Hematopoietic multipotent progenitor cell treated with erythropoietin and hydrocortisone succinate and interleukin-3 and kit ligand, for 4 days (in vitro differentiated cells): ENCODE results near the gene NEK9.
A peak's percentile ranks its signal among the peaks of the same experiment; 100 is the strongest.
"Not testable (repeated sequence)": the region's sequence is repeated elsewhere in the genome, so short reads cannot be mapped to it uniquely, and the experiment has no call there.

Source experiments
- DNase-seq: peaks from one replicate; pipeline ENCODE4 v3.0.0-alpha.2; 2015

NEK9 gene

DNA sequence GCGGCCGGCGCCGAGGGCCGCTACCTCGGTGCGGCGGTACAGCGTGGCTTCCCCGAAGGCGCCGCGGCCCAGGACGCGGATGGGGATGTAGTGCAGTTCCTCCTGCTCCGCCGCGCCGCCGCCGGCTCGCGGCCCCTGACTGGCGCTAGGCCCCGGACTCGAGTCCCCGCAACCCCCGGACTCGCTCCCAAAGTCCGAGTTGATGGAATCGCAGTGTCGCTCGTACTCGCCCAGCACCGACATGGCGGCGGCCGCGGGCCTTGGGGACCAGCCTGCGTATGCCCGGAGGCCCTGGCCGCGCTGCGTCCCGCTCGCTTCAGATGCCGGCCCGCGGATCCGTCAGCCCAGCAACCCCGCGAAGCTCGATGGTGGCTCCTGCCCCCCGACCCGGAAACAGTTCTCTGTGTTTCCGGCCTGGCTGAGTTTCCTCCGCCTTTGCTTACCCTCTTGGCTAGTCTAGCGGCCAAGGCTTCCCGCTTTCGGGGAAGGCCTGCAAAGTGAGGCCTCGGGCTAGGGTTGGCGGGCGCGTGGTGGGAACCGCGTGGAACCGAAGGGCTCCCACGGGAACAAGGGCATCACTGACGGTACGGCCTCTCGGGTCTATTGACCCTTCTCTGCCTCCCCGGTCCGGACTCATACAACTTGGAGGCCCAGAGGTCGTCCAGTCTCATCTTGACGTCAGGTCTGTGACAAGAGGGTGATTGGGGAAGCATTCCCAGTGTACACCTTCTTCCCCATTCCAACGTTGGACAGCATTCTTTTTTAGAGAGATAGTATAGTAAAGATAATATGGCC, at the start of gene NEK9:
Gene NEK9 (minus strand): TSS at position 370 of the 795 bp plus-strand sequence. CDS start 127 bp downstream, at position 243.
- peak; percentile 95 for DNase-seq

DNA sequence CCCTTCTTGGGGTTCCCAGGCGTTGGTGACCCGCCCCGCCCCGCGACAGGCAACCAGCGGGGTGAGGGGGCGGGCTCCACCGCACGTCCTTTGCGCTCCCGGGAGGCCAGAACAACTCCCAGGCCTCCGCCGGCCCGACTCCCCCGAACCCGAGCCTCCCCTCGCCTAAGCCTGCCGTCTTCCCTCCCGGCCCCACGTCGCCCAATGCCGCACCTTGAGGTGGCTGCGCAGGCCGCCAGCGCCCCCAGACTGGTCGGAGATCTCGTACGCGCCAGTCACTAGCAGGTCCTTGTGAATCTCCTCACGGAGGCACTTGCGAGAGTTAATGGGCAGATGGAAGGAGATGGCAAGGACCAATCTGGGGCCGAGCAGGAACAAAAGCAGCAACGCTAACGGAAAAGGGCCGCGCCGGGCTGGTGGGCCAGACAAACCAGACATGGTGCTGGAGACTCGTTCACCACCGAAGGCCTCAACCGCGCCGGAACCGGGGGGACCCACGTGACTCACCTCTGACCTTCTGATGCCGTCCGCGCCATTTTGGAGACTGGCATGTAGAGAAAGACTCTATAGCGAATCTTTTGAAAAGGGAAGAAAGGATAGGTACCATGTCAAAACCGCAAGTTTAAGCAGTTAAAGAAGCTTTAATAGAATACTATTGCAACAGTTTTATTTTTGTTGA, 49.4 kb upstream of the NEK9 start, which contains the start of gene TMED10:
Gene TMED10 (minus strand): TSS at position 471 of the 679 bp plus-strand sequence. CDS start 33 bp downstream, at position 438.
- peak; percentile 96 for DNase-seq

DNA sequence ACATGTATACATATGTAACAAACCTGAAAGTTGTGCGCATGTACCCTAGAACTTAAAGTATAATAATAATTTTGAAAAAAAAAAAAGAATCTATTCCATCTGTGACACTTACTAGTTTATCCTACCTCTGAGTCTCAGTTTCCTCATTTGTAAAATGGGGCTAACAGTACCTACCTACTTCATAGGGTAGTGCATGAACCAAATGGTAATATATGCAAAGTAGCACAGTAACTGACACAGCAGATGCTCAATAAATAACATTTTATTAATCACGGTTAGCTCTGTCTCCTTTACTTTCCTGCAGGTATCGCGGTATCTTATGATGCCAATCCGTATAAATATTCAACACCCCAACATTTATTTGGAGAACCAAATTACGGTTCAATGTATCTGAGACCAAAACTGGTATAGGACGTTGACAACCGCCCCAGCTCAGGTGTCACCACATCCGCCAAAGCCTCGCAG, 48.9 kb upstream of the NEK9 start:
- no peak for DNase-seq

DNA sequence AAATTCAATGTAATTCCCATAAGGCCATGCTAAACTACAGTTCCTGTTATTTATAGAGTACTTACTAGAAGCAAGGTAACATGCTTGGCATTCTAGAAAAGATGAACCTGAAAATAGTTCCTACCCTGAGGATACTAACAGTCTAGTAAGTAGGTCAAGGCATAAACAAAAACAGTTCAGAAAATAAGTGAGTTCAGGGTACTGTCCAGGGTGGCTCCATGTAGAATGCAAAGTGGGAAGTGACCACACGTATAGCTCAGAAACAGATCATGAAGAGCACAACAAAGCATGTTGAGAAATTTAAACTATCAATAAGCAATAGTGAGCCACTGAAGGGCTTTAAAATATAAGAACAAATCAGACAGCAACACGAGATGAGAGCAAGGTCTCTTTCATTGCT, 47.2 kb upstream of the NEK9 start:
- DNase-seq, result no peak

DNA sequence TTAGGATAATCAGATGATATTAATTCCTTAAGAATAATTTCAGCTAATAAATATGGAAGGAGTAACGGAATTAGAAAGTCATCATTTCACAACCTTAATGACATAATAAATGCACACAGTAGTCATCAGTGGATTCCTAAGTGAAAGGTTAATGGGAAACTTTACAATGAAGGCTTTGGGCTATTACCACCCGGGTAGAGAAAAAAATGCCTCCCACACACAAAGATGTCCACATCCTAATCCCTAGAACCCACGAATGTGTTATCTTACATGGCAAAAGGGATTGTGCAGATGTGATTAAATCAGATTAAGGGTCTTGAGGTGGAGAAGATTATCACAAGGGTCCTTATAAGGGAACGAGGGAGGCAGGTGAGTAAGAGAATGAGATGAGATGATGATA, 43.9 kb upstream of the NEK9 start:
- no peak for DNase-seq

DNA sequence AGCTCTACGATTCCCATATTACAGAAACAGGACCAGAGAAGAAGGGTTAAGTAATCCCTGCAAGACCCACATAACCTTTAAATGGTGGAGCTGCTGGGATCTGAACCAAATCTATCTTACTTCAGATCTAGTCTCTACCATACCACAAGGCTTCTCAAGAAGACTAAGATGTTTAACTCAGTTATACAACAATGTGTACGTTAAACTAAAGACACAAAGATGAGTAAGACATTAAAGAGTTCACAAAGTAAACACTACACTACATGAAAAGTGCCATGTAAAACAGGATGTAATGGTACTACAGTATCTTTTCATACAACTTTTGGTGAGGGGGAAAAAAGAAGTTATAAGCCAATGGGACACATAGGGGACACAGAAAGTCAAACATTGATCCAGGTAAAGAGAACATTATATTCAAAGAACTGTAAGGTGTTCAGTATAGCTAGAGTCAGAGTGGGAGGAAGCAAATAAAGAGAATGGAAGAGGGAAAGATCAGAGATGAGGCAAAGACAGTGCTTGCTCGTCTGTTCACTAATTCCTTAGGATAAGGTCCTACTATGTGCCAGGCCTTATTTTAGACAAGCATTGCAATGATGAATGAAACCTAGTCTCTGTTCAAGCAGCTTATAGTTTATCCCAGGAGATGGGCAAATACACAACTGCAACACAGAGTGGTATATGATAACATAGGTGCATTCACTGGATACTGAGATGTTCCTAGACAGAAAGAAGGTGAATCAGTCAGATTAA, 41.9 kb upstream of the NEK9 start:
- DNase-seq, result no peak

DNA sequence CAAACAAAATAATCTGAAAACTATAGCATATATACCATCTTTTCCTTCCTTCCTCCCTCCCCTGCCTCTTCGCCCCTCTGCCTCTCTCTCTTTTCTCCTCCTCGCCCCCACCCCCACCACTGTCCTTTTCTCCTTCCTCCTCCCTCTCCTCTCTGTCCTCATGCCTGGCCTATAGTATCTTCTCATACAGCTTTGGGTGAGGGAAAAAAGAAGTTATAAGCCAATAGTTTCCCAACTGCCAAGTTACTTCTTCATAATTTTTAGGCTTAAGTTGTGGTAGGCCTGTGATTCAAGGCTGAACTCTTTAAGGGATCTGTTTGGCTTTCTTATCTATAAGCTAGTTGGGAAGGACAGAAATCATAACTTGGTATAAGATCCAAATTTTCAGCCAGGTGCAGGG, 40.5 kb upstream of the NEK9 start:
- DNase-seq, result no peak

DNA sequence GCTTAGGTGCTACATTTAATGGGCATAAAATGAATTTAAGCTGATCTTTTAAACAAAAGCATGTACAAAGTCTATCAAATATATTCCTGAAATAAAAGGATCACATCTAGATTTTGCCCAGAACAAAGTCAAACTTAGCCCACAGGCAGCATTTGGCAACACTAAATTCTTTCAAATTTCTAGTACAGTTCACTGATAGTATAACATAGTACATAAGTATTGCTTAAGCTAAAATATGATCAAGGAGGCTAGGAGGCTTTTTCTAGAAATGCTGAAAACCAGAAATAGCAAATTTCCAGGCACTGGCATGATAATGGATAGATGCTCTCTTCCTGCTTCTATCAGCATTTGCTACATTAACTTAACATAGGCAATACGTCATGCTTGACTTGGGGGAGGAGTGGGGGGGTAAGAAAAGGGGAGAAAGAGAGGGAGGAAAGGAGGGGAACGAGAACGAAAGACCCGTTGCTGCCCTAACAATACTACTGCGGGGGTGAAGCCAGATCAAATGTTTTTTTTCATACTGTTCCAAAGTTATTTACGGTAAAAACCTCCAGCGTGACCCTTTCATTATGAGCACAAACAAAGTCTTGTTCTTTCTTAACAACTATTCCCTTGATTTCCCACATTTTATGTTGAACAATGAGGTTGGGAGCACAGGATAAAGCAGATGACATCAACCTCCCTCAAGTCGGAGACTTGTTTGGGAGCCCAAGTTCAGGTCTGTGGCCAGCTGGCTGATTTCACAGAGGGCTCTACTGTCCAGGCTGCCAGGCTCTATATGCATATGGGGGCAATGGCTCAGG, 38.9 kb upstream of the NEK9 start:
- no peak for DNase-seq

DNA sequence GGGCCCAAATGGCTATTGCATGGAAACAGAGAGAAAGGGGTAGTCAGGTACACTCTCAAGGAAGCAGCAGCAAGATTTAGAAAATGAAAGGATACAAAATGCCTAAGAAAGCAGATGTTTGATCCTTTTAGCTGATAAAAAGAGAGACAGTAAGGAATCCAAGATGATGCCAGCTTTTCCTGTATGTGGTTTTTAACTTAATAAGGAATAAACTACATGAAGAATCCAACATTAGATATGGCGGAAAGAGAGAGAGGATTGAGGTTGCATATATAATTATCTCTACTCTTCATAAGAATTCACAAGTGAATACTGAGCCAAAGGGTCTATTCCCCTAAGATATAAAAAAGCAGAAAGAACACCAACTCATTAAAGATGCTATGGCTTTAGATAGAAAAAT, 38.0 kb upstream of the NEK9 start:
- DNase-seq, result no peak

DNA sequence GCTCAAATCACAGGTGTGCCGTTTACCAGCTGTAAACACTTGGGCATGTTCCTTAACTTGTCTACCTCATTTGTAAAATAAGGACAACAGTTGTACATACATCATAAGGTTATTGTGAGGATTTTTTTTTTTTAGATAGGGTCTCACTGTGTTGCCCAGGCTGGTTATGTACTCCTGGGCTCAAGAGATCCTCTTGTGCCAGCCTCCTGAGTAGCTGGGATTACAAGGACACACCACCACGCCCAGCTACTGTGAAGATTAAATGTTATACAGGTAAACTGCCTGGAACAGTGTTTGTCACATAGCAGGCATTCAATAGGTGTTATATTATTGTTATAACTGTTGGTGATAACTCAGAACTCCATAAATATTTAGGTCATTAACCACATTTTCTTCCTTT, 36.8 kb upstream of the NEK9 start:
- no peak for DNase-seq

DNA sequence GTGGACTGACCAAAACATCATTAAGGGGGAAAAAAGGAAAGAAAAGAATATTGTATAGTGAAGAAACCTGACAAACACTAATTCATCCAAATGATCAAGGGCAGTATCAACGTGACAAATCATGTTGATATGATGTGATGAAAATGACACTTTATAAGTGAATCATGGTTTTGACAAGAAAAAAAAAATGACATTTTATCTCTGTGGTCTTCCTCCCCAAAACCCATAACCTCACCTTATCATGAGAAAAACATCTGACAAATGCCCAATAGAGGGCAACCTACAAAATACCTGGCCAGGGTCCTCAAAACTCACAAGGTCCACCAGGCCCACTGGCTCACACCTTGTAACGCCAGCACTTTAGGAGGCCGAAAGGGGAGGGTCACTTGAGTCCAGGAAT, 35.8 kb upstream of the NEK9 start:
- no peak for DNase-seq

DNA sequence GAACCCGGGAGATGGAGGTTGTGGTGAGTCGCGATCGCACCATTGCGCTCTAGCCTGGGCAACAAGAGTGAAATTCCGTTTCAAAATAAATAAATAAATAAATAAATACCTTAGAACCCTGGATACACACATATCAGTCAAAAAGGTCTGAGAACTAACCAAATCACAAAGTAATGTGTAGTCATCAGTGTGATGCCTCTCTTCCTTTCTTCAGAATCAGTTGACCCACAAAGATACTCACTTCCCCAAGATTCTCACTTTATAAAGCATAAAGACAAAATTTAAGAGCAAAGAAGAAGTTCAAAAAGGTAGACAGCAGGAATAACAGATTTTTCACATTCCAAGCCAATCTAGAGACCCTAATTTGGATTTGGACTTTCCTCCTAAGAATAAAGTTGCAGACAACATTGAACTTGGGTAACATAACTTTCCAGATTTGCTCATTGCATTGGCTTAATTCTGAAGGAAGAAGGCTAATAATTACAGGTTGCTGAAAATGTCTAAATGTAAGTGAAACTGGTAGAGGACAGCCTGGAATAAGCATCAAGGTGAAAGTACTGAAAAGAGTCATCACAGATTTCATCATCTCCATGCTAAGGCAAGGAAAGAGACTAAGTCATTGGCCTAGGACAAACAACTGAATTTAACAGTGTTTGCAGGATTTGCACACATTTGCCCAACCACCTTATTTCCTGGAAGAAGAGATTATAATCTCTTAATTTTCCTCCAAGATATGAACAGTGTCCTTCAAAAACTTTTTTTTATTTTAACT, 32.2 kb upstream of the NEK9 start:
- no peak for DNase-seq

DNA sequence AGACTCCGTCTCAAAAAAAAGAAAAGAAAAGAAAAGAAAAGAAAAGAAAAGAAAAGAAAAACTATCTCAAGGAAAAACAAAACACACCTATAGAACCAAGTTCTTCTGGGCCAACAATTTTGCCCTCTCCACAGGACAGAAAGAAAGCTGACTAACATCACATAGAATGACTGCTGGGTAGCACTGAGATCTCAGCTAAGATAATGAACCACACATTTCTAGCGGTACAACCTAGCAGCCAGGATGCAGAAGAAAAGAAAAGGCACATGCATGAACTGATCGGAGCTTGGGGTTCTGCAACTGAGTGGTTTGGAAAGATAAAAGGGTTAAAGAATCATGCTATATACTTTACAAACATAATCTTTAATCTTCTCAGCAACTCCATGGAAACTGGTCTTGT, 30.1 kb upstream of the NEK9 start:
- peak; percentile 75 for DNase-seq

DNA sequence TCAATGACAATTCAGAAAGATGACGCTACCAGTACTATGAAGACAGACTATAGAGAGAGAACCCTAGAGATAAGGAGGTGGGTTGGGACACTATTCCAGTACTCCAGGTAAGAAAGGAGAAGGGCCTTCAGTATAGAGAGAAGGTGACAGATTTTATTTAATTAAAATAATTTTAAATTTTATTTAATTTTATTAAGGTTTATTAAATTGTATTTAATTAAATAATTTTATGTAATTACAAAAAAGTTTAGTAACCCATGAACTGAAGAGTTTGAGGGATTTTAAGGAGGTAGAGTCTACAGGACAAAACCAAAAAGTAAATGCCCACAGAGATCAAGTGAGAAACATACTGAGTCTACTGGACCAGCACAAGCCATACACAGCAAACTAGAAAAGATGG, 29.3 kb upstream of the NEK9 start:
- DNase-seq, result no peak

DNA sequence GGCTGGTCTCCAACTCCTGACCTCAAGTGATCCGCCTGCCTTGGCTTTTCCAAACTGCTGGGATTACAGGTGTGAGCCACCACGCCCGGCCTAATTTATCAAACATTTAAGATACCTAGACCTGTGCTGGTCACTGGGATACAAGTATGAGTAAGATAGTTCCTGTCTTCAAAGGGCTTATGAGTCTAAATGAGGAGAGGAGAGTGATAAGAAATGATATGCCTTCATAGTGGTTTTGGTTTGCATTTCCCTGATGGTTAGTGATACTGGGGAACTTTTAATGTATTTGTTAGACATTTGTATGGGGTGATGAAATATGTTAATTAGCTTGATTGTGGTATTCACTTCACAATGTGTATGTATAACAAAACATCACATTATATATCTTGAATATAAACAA, 28.3 kb upstream of the NEK9 start:
- DNase-seq, result peak; percentile 58

DNA sequence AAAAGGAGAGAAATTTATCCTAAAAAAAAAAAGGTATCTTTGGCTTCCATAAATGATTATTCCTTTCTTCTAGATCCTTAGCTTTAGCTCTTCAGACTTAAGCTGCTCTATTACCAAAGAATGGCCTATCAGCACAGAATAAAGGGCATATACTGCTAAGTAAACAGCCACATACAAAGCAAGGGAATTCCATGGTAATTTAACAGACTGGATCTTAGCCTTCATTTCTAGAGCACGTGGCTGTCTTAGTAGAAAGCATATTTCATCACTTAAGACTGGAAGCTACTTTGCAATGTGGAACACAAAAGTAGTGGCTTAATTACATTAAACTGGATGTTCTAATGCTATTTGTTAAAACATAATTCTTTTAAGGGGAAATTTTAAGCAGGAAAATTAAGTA, 26.4 kb upstream of the NEK9 start:
- DNase-seq, result no peak

DNA sequence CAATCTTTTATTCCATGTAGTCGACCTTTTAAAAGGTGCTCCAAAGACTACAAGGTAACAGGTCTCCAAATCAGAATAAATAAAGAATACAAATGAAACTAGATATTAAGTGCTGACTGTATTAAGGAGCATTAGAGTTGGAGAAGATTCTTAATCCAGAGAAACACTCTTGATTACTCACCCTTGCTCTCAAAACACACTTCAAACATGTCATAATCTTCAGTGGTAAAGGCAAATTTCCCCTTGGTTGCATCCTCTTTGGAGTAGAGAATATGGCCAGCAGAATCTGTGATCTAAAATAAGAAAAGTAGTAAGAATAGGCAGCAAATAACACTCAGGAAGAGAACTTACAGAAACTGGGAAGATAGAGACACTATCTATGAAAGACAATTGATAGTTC, 25.0 kb upstream of the NEK9 start:
- DNase-seq, result no peak

DNA sequence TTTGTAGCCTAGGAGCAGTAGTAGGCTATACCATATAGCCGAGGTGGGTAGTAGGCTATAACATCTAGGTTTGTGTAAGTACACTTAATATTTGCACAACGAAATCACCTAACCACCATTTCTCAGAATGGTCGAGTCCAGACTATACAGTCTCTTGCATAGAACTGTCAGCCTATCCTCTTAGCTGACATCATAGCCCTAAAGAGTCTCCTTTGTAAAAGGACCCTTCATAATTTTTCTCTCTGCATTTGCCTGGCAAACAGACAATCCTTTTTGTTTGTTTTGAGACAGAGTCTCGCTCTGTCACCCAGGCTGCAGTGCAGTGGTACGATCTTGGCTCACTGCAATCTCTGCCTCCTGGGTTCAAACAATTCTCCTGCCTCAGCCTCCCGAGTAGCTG, 23.8 kb upstream of the NEK9 start:
- not testable (repeated sequence) for DNase-seq

DNA sequence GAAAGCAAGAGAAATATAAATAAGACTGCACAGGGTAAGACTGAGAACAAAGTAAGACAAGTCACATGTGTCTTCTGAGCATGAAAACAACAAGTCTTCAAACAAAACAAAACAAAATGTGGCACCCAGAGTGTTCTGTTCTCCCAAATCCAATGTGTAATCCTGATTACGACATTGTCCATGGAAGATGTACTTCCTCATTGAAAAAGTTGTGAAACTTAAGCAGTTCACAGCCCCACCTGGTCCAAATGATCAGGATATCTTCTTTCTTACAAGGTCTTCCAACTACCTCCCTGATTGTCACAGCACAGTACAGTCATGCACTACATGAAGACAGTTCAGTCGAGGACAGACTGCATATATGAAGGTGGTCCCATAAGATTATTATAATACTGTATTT, 23.3 kb upstream of the NEK9 start:
- no peak for DNase-seq

DNA sequence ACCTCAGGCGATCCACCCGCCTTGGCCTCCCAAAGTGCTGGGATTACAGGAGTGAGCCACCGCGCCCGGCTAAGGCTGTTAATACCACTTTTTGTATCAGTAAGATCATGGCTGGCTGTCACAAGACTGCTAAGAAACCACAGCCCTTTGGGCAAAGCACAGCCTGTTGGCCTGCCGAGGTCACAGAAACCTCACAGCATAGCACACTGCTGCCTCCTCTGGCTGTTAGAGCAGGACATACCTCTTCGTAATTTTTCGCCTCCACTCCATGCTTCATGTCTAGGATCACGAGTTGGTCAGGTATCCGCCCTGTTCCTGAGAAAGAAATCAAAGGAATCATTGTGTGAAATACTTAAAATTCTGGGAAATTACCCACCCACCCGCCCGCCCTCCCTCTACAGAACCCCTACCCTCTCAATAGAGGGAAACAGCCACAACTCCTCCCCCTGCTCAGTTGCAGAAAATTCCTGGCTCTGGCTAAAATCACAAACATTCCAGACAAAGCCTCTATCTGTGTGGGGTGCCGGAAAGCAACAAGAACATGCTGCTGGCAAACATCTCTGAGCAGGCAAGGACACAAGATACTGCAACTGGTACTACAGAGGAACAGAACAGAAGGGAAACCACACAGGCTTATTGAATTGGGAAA, 20.7 kb upstream of the NEK9 start:
- DNase-seq, result peak; percentile 95

DNA sequence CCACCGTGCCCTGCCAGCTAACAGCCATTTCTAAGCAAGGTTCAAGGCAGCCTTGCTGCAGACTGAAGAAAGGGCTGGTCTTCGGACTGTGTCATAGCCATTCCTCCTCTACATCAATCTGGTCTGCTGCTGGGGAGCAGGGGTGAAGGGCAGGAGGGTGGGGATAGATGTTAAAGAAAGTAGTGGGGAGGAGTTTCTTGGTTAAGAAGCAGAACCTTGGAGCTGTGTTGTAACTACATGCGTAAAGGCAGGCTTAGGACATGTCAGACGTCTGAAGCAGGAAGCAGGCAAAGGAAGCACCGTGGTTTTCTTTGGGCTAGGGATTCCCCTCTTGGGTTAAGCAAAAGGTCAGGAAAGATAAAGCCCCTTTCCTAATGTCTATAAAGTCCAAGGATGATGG, 18.1 kb upstream of the NEK9 start:
- DNase-seq, result peak; percentile 61
